HL-60/S4 treated with phorbol 12-myristate 13-acetate at 8.2 ng/mL for 4 days and 3 days (cell line): Measurements from ENCODE around the gene TECPR1.

Experiments
- in situ Hi-C: fragments of 300-500 bp; cut with MboI; formaldehyde crosslinking; loops from 2 replicates; pipeline ENCODE4 v1.15.0; 2022; ENCODE audit warnings: low sequenced_read_pairs

TECPR1 gene, protein sequence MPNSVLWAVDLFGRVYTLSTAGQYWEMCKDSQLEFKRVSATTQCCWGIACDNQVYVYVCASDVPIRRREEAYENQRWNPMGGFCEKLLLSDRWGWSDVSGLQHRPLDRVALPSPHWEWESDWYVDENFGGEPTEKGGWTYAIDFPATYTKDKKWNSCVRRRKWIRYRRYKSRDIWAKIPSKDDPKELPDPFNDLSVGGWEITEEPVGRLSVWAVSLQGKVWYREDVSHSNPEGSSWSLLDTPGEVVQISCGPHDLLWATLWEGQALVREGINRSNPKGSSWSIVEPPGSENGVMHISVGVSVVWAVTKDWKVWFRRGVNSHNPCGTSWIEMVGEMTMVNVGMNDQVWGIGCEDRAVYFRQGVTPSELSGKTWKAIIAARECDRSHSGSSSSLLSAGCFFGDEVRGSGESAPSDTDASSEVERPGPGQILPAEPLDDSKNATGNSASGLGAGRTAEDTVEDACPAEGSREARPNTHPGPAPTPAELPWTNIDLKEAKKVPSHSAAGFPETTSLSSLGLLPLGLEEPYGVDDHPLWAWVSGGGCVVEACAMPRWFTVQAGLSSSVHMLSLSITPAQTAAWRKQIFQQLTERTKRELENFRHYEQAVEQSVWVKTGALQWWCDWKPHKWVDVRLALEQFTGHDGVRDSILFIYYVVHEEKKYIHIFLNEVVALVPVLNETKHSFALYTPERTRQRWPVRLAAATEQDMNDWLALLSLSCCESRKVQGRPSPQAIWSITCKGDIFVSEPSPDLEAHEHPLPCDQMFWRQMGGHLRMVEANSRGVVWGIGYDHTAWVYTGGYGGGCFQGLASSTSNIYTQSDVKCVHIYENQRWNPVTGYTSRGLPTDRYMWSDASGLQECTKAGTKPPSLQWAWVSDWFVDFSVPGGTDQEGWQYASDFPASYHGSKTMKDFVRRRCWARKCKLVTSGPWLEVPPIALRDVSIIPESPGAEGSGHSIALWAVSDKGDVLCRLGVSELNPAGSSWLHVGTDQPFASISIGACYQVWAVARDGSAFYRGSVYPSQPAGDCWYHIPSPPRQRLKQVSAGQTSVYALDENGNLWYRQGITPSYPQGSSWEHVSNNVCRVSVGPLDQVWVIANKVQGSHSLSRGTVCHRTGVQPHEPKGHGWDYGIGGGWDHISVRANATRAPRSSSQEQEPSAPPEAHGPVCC

DNA sequence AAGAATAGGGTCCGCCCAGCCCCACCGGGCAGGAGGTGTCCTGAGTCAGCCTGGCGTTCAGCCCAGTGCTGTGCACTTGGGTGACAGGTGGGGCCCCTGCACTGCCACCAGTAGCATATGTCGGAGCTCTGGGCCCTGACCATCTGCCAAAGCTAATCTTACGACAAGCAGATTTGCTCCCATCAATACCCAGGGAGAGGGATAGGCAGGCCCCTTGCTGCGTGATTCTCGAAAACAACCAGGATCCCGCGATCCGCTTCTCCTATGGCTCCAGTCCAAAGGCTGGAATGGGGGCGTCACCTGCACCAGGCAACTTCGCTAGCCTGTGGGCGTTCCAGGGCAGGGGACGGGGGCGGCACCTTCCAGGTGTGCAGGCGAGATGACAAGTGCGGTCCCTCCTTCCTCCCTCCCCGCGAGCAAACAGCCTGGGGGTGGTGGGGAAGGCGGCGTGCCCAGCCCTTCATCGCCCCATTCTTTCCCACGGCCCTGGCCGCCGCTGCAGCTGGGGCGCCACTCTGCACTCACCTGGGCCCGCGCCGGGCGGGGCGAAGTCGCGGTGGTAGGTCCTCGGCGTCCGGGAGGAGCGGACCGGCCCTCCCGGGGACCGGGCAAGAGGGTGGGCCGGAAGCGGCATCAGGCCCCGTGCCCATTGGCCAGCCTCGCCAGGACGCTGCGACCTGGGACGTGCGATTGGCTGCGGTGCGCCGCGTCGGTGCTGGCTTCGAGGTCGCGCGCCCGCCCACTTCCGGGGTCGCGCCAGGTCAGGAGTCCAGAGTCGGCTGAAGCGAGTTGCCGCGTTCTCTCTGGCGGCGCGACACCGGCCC lies at the start of gene TECPR1:
TECPR1 (minus strand) TSS at position 632 of the 824 bp plus-strand sequence. CDS start 6,086 bp downstream, outside the sequence.
- in situ Hi-C loops = no loop called here

DNA sequence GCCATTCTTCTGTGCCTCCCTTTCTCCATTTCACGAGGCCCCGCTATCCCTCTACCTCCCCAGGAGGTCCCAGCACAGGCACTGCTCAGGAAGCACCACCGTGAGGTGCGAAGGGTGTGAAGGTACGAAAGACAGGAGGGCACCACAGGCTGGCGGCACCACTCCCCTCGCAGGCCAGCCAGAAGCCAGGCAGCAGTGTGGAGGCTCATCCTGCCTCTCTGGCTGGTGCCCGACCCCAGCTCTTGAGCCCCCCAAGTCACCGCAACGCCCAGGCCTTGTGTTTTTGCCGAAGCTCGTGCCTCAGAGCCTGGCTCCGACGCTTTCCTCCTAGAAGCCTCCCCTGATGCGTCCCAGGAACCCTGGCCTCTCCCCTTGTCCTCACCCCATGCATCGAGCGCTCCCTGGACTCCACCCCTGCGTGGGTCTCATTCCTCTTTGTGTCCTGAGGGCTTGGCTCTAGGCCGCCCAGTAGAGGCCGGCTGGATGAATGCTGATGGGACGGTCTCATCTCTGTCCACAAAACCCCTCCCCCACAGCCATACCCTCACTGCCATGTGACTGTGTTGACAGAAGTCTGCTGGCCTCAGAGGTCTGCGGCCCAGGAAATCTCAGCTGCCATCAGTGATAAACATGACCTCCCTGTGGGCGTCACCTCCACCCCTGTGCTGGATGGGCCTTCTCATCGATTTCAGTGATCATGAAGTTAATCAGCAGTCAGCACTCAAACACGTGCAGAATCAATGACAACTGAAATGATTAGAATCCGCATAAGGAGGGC lies 48.8 kb upstream of the TECPR1 start:
- in situ Hi-C loops = no loop called here

DNA sequence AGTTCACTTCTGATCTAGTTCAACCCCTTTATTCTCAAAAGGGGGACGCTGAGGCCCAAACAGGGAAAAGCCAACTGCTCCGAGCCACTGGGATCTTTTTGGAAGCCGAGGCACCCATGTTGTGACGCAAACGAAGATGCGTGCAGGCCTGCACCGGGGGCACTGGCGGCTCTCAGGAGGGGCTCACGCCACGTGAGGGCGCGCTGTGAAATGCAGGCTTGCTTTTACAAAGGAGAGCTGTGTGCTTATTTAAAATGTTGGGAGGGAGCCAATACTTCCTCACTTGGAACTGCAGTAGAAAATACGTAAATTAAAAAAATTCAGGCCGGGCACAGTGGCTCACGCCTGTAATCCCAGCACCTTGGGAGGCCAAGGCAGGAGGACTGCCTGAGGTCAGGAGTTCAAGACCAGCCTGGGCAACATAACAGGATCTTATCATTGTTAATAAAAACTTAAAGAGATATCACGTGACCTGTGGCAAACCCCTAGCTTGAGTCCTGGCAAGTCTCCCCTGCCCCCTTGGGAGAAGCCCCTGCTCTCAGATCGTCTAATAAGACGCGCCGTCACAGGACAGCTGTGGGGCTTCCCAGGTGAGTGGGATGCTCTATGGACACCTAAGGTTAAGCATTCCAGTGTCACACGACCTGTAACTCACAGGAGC lies 45.7 kb upstream of the TECPR1 start:
- in situ Hi-C loops = no loop called here

DNA sequence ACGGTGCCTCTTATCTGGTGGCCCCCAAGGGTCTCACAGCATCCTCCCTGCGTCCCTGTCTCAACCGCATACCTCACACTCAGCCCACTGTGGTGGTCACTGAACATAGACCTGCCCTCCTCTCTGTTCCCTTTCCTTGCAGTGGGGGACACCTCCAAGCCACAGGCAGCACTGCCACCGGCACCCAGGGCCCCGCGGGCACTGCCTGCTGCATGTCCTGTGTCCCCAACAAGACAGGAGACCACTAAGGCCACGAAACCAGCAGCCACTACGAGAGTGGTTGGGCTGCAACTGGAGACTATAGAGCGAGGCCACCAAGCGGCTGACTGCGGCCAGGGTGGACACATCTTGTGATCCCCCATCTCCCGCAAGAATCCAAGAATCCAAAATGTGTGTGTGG lies 44.8 kb upstream of the TECPR1 start:
- in situ Hi-C loops = no loop called here

DNA sequence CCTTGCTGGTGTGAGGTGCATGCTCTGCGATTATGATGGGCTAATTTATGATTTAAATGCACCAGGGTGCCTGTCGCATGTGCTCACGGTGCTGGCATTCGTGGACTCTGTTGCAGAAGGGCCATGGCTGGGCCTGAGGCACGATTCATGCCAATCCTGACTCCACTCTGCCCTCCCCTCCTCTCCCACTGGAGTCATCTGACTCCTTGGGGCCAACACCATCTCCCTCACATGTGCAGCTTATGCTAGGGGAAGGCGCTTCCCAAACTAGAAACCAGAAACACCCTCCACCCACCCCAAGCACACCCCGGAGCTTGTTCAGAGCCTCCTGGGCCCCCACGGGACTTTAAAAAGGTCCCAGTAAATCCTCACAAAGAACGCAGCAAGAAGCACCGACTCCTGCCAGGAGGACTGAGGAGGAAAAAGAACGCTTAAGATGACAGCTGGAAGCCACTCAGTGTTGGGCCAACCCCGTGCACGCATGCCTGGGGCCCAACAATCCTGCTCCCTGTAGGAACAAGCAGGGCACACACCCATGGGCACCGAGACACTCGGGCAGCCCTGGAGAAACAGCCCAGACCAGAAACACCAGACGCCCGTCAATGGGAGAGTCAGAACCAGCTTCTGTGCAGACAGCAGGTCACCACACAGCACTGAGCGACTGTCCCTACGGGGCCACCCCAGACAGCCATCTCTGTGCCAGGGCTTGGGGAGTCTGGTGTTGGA lies 43.6 kb upstream of the TECPR1 start:
- in situ Hi-C loops = no loop called here

DNA sequence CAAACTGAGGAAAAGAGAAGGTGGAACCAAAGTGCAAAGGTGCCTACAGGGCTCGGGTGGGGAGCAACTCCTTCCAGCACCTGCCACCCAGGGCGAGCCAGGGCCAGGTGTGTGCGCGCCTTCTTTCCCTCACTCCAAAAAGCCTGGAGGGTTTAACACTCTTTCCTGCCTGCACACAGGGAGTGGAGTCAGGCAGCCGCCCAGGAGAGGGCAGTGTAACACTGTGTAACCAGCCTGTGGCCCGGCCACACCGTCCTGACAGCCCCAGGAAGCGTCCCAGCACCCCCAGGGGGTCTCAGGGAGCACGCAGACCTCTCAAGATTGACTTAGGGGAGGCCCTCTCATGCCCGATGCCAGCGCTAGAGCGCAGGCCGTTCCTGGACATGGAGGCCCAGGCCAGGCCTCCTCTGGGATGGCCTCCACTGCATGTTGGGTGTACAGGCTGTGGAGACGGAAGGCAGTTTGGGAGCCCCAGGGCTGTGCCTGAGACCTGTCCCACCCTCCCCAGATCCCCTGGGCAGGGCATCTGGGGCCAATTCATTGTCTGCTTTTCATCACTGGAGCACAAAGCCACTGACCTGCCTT lies 42.9 kb upstream of the TECPR1 start:
- in situ Hi-C loops = no loop called here

DNA sequence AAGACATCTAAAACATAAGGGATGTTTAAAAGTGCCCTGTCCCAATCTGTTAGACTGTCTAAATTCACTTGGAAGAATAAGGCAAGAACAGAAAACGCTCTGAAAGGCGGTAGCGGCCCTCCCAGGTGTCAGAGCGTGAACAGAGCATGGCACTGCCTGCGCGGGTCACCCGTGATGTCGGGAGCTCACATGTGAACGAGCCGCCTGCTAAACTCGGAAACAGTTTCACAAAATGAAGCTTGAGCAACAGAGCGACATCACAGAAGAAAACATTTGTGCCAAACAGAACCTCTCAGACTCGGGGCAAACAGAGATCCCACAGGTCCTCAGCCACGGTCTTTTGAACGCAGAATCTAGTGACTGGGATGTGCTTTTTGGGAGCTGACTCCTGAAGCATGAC lies 42.3 kb upstream of the TECPR1 start:
- in situ Hi-C loops = no loop called here

DNA sequence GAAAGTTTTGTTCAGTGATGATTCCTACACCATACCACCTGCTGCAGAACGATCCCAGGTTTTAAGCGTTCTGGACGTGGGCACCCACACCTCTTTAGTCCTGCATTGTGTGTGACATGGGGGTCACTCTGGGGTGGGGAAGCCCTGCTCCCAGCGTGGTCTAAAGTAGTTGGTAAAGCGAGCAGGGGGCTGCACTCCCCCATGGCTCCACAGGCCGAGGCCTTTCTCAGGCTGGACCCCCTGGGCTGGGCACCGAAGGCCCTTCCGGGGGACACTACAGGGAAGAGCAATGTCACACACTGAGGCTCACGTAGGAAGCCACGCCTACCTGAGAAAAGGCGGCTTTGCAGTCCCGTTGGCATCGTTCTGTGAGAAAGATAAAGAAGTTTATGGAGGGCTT lies 41.7 kb upstream of the TECPR1 start:
- in situ Hi-C loops = no loop called here

DNA sequence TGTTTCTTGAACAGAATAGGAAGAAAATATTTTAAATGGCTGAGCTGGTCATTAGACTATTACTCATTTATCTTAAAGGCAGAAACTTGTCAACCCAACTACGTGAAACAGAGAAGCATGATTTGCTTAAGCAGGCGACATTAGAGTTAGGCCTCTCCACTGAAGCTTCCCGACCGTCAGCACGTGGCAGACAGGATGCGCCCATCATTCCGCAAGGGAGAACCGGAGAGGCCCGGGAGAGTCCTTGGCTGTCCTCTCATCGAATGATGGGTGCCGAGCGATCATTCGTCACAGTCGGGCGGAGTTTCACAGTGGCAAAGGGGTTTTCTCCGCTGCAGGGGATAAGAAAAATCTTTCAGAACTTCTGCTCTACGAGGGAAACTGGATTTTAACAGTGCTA lies 41.2 kb upstream of the TECPR1 start:
- in situ Hi-C loops = no loop called here

DNA sequence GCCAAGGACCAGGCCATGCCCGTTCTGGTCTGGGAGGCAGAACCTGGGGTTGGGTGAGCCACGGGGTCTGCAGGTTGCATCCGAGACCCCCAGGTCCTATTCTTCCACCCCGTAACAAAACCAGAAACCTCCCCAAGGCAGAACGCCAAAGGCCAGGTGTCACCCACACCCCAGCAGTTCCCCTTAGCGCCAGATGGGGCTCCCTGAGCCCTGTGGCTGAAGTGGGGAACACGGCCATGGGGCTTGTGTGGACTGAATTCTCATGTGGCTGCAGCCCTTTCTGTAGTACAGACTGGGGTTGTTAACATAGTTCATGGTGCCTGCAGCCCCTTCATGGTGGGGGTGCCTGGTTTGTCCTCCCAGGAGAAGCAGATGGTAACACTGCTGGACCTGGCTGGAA lies 39.7 kb upstream of the TECPR1 start:
- in situ Hi-C loops = no loop called here

DNA sequence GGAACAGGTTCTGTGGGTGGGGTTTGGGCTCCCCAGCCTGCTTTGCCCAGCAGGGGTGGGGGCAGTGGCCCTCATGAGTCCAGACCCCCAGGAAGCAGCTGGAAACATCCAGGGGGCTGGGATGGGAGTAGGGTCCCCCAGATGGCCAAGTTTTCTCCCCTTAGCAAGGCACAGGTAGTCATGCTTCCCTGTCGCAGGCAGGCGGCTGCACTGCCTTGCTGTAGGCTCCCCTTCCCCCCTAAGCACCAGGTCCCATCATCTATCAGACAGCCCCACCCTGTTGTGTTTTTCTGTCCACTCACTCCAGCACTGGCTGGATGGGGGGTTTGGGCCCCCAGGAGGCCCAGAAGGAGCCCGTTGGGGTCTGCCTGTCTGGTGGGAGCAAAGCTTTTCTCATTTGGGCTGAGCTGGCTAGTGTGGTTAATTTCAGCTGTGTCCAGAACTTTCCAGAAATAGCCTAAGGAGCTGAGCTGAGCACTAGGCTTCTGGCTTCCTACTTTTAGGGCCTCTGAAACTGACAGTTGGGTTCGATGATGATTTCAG lies 37.4 kb upstream of the TECPR1 start:
- in situ Hi-C loops = no loop called here

DNA sequence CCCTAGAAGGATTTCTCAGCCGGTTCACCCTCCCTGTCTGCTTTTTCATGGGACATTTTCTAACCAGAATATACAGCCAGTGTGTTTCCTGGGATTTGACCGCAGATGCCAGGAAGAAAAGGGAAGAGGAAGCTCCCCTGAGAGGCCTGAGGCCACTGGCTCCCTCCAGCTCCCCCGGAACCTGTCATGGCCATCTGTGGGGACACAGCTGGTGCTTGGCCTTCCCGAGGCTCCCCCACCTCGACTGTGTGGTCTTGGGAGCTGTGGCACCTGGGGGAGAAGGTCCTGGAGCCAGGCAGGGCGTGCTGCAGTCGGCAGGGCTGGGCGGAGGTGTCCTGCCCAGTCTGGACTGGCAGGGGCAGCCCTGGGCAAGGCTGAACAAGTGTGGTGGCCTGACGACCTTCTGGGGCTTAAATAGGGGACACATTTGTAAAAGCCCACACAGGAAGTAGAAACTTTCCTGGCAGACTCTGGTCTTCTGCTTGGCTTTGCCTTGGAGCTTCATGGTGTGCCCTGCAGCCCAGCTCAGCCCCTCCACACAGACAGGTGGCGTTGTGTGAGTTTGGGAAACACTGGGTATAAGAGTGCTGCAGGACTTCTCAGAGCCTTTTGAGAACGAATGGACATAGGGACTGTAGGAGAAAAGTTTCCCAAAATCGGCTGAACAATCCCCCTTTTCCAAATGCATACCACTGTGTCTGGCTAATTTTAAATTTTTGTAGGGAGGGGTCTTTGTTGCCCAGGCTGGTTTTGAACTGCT lies 36.2 kb upstream of the TECPR1 start:
- in situ Hi-C loops = no loop called here

DNA sequence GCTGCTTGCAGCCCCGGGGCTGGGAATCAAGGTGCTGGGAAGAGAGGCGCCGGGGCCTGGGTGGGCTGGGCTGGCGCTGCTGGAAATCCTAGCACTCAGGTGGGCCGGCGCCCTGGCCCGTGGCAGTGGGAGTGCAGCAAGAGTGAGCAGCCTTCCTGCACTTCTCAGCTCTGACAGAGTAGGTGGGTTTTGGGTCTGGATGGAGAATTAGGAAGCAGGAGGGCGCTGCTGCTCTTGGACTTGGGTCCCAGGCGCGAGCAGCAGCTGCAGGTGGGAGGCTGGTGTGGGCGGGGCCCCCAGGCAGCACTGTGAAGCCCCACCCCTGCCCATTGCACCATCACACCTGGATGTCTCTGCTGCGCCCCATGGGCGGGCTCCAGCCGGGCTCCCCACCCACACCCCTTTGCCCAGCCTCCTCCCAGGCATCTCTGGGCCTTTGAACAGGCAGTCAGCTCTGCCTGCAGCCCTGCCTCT lies 35.5 kb upstream of the TECPR1 start:
- in situ Hi-C loops = no loop called here

DNA sequence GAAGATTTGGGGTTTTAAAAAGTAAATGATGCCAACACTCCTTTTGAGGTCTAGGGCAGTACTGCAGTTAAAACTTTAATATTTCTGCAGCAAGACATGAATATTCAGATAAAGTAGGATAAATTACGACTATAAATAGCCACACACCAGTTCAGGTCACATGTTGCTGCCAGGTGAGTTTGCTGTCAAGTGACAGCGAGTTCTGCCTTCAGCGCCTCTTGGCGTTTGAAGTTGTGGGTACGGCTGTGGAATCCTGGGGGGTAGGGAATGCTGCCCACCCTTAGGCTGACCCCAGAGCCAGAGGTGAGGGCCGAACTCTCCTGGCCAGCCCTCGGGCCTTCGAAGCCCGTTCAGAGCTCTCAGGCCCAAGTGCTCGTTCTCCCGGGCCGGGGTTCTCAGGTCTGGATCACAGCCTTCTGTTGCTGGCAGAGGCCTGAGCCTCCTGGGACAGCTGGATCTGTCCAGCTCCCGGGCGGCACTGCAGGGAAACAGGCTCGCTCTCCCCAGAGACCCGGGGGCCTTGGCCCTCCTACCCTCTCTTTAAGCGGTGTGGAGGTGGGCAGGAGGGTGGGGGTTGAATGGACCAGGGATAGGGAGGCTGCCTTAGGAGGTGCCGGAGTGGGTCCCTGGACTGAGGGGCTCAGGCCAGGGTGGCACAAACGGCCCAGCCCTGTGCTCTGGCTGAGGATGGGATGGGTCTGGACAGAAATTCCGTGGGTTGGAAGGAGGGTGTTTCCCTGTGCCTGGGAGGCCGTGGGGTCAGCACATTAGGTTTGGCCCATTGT lies 34.9 kb upstream of the TECPR1 start:
- in situ Hi-C loops = no loop called here

DNA sequence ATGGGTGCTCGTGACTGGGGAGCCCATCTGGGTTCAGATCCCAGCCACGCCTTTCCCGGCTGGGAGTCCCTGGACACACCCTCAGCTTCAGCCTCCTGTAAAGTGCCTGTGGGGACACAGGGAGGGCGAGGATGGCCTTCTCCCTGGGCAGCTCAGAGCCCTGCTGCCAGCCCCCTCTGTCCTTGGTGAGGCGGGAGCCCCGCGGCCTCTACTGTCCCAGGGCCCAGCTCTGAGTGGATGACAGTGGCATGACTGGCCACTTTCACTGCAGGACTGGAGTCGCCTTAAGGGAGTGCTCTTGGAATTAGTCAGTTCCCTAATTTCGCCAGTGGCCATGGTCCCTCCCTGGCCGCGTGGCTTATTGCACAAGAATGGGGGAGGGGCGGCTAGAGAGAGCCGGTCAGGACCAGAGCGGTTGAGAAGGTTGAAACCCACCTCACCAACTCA lies 34.1 kb upstream of the TECPR1 start:
- in situ Hi-C loops = no loop called here
